Caco-2 (cell line): ENCODE data around the gene DPP9. TPM values are rescaled to one million over a fixed set of nuclear protein-coding genes. Genes with fewer than 3 reads are reported as not detected.

Experiments
- BruUV-seq: library from RNA; stranded (reverse); fragments of 400-500 nt; replicated peaks from 2 replicates; lab custom pipeline; 2021; lab: Mats Ljungman, UMichigan
- CTCF ChIA-PET: fragments of 300-600 bp; sonication (Branson Sonifier 250); formaldehyde crosslinking; loops from one replicate; lab custom pipeline; 2022; ENCODE audit warnings: antibody characterized with exemption; lab: Charles Lee
- POLR2A ChIA-PET: fragments of 300-600 bp; sonication (Branson Sonifier 250); formaldehyde crosslinking; loops from one replicate; lab custom pipeline; 2022; ENCODE audit warnings: antibody characterized with exemption; lab: Charles Lee
- DNase-seq, 2 experiments: peaks; one replicate each; pipeline versions ENCODE4 v3.0.0 to v3.0.0-alpha.2; 2020 to 2022
- H3K27me3 ChIP-seq: replicated peaks from 2 replicates; pipeline ENCODE4 v1.6.0; 2011; ENCODE audit warnings: low read length; ENCODE audit not compliant: control insufficient read depth, insufficient read depth
- H3K36me3 ChIP-seq: 2 replicates; pipeline ENCODE4 v1.5.1; 2011; ENCODE audit warnings: low read length; ENCODE audit not compliant: control insufficient read depth, insufficient read depth
- H3K4me1 ChIP-seq: fragments of 250-450 bp; sonication (Bioruptor Pico); 2 replicates; pipeline ENCODE4 v1.5.1; 2020; ENCODE audit warnings: mild to moderate bottlenecking
- H3K4me3 ChIP-seq: 2 replicates; pipeline ENCODE4 v1.5.1; 2011; ENCODE audit warnings: low read depth, mild to moderate bottlenecking, control low read depth, low read length
- H3K9me3 ChIP-seq: fragments of 250-450 bp; sonication (Bioruptor Pico); 2 replicates; pipeline ENCODE4 v1.5.1; 2020; ENCODE audit warnings: mild to moderate bottlenecking, moderate library complexity
- H3K27ac Mint-ChIP-seq: one replicate; pipeline ENCODE4 v1.8.0; 2022; ENCODE audit warnings: mixed read lengths; ENCODE audit not compliant: unreplicated experiment
- H3K27me3 Mint-ChIP-seq: one replicate; pipeline ENCODE4 v1.8.0; 2022; ENCODE audit warnings: mixed read lengths; ENCODE audit not compliant: insufficient read depth, unreplicated experiment
- H3K36me3 Mint-ChIP-seq: one replicate; pipeline ENCODE4 v1.8.0; 2022; ENCODE audit warnings: mild to moderate bottlenecking, mixed read lengths; ENCODE audit not compliant: insufficient read depth, unreplicated experiment
- H3K4me1 Mint-ChIP-seq: one replicate; pipeline ENCODE4 v1.8.0; 2022; ENCODE audit warnings: low read depth, mixed read lengths; ENCODE audit not compliant: unreplicated experiment
- H3K4me3 Mint-ChIP-seq: one replicate; pipeline ENCODE4 v1.8.0; 2022; ENCODE audit warnings: mild to moderate bottlenecking, moderate library complexity, mixed read lengths; ENCODE audit not compliant: unreplicated experiment
- H3K9me3 Mint-ChIP-seq: one replicate; pipeline ENCODE4 v1.8.0; 2022; ENCODE audit warnings: mixed read lengths; ENCODE audit not compliant: unreplicated experiment
- intact Hi-C: fragments of 100-400 bp; cut with micrococcal nuclease; formaldehyde crosslinking; loops from one replicate; pipeline ENCODE4 v1.10.0; 2022; ENCODE audit not compliant: unreplicated experiment
- total RNA-seq: library from RNA; stranded (reverse); gene quantifications from 2 replicates; pipeline ENCODE4 v1.2.3, GENCODE V29; 2022
- TF ChIP-seq, protein P1 (sequence below), 2 experiments: fragments of 200-600 bp in 1 of 2; IDR thresholded peaks; 1 replicate in 1 of 2; 2 replicates in 1 of 2; pipeline versions ENCODE4 v1.5.1 to v1.8.0; 2011 to 2022; ENCODE audit warnings: antibody characterized with exemption in 1 of 2, control low read depth in 1 of 2, inconsistent platforms in 1 of 2, low read depth in 1 of 2, low read length in 1 of 2, mild to moderate bottlenecking in 1 of 2, moderate library complexity in 1 of 2; ENCODE audit not compliant: insufficient read depth in 1 of 2, severe bottlenecking in 1 of 2, unreplicated experiment in 1 of 2

Gene DPP9
- total RNA-seq, 1 experiment from 2014 or later = 63.2 TPM

DNA sequence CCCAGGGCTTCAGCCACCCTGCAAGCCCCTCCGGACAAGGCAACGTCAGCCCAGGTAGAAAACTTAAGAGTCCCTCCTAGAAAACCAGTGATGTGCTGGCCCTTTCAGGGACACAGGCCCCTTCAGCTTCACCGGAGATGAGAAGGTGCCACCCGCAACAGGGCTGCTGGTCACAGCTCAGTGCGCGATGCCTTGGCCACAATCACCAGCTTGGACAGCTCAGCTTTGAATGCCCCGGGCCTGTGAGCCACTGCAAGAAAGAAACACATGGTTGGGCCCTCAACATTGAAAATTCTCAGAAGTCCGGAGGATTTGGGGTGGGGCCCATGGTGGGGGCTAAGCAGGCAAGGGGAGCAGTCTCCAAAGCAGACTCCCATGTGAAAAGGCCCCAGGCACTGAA lies 65.8 kb downstream of the DPP9 start:
- no TSS peak for BruUV-seq
- H3K27me3 Mint-ChIP-seq = no peaks in the 10 kb centered on the region
- Histone ChIP-seq H3K4me3 (no peak overlapping the region), H3K27me3 (no peaks in the 10 kb centered on the region), H3K4me1 (no peaks in the 10 kb centered on the region), H3K36me3 (peaks cover 1% of the 10 kb centered on the region; the same call in 1 of the 2 replicates), H3K9me3 (no peaks in the 10 kb centered on the region)
- DNase-seq = no peak
- ChIA-PET POLR2A (no interaction called here), CTCF (no interaction called here)
- H3K36me3 Mint-ChIP-seq = peaks cover 63% of the 10 kb centered on the region
- no peak overlapping the region for H3K27ac Mint-ChIP-seq
- no peaks in the 10 kb centered on the region for H3K9me3 Mint-ChIP-seq
- no peaks in the 10 kb centered on the region for H3K4me1 Mint-ChIP-seq
- H3K4me3 Mint-ChIP-seq = no peak overlapping the region
- TF ChIP-seq, protein P1, sequence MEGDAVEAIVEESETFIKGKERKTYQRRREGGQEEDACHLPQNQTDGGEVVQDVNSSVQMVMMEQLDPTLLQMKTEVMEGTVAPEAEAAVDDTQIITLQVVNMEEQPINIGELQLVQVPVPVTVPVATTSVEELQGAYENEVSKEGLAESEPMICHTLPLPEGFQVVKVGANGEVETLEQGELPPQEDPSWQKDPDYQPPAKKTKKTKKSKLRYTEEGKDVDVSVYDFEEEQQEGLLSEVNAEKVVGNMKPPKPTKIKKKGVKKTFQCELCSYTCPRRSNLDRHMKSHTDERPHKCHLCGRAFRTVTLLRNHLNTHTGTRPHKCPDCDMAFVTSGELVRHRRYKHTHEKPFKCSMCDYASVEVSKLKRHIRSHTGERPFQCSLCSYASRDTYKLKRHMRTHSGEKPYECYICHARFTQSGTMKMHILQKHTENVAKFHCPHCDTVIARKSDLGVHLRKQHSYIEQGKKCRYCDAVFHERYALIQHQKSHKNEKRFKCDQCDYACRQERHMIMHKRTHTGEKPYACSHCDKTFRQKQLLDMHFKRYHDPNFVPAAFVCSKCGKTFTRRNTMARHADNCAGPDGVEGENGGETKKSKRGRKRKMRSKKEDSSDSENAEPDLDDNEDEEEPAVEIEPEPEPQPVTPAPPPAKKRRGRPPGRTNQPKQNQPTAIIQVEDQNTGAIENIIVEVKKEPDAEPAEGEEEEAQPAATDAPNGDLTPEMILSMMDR (IDR thresholded peaks at IDR 0.05; ENCODE audit: insufficient read depth in 1 of 2, low read depth in 1 of 2, low read length in 1 of 2, severe bottlenecking in 1 of 2, unreplicated experiment in 1 of 2) = no peak
- intact Hi-C loops = no loop called here

GRCh38 chr19:4657262-4657661 lies 66.4 kb downstream of the DPP9 start:
- H3K4me1 Mint-ChIP-seq = no peaks in the 10 kb centered on the region
- POLR2A ChIA-PET = no interaction called here
- Histone ChIP-seq H3K4me1 (no peaks in the 10 kb centered on the region), H3K27me3 (no peaks in the 10 kb centered on the region), H3K36me3 (peaks cover 1% of the 10 kb centered on the region), H3K4me3 (no peak overlapping the region), H3K9me3 (no peaks in the 10 kb centered on the region)
- H3K36me3 Mint-ChIP-seq = peaks cover 64% of the 10 kb centered on the region
- DNase-seq = no peak
- H3K9me3 Mint-ChIP-seq = no peaks in the 10 kb centered on the region
- intact Hi-C loops = no loop called here
- TF ChIP-seq, protein P1 (IDR thresholded peaks at IDR 0.05; ENCODE audit: insufficient read depth in 1 of 2, low read depth in 1 of 2, low read length in 1 of 2, severe bottlenecking in 1 of 2, unreplicated experiment in 1 of 2) = no peak
- H3K27me3 Mint-ChIP-seq = no peaks in the 10 kb centered on the region
- no peak overlapping the region for H3K4me3 Mint-ChIP-seq
- BruUV-seq = no TSS peak
- H3K27ac Mint-ChIP-seq = no peak overlapping the region
- CTCF ChIA-PET = no interaction called here

DNA sequence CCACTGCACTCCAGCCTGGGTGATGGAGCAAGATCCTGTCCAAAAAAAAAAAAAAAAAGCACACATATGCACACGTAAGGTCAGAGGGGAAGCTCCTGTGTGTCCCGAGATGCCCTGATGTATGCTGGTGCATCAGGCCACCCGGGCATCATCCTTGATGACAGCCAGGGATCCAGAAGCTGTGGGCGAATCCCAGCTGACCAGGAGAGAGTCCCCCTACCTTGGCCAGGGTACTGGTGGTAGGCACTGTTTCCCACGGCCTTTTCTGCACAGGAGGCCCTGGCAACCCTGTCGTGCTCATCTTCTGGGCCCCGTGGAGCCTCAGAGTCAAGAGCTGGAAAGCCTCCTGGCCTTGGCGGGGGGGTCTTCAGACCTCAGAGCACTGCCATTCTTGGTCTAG lies 67.5 kb downstream of the DPP9 start:
- Mint-ChIP-seq H3K4me3 (no peak overlapping the region), H3K9me3 (no peaks in the 10 kb centered on the region), H3K36me3 (peaks cover 64% of the 10 kb centered on the region), H3K4me1 (no peaks in the 10 kb centered on the region), H3K27ac (no peak overlapping the region), H3K27me3 (no peaks in the 10 kb centered on the region)
- intact Hi-C loops = no loop called here
- no peaks in the 10 kb centered on the region for H3K27me3 ChIP-seq
- TF ChIP-seq, protein P1 (IDR thresholded peaks at IDR 0.05; ENCODE audit: insufficient read depth in 1 of 2, low read depth in 1 of 2, low read length in 1 of 2, severe bottlenecking in 1 of 2, unreplicated experiment in 1 of 2) = no peak
- ChIA-PET CTCF (interaction anchor here (0.6 kb wide), 1 partner anchor 516 kb away, joined by 7 read pairs; no protein-coding TSS in a partner anchor), POLR2A (no interaction called here)
- BruUV-seq = no TSS peak
- H3K9me3 ChIP-seq = no peaks in the 10 kb centered on the region
- DNase-seq = no peak
- H3K4me3 ChIP-seq = no peak overlapping the region
- no peaks in the 10 kb centered on the region for H3K4me1 ChIP-seq
- H3K36me3 ChIP-seq = peaks cover 1% of the 10 kb centered on the region
